Measurements from ENCODE around the gene RINL.

RINL gene

DNA sequence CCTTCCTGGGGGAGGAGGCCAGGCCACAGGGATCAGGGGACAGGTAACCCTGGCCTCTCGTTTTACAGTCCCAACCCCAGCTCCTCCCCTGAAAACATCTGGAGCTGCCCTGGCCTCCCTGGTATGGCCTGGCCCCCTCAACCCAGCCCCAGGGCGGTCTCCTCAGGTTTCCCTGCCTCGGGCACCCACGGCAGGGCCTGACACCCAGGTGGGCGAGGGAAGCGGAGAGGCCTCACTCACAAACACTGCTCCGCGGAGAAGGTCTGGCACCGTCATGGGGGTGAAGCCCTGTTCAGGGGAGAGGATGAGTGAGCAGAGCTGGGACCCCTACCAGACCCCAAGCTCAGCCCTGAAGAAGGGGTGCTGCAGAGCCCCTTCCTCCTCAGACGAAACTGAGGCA is 40.5 kb upstream of the RINL start:
- TF ChIP-seq ZFX (IDR thresholded peaks at IDR 0.05; ENCODE audit: borderline replicate concordance) (no peak), CTCF (IDR thresholded peaks at IDR 0.05) (no peak)
- no peak overlapping the region for H3K27ac ChIP-seq

GRCh38 chr19:38917921-38918491 is 39.9 kb upstream of the RINL start:
- TF ChIP-seq CTCF (IDR thresholded peaks at IDR 0.05) (no peak), ZFX (IDR thresholded peaks at IDR 0.05; ENCODE audit: borderline replicate concordance) (no peak)
- H3K27ac ChIP-seq = no peak overlapping the region

DNA sequence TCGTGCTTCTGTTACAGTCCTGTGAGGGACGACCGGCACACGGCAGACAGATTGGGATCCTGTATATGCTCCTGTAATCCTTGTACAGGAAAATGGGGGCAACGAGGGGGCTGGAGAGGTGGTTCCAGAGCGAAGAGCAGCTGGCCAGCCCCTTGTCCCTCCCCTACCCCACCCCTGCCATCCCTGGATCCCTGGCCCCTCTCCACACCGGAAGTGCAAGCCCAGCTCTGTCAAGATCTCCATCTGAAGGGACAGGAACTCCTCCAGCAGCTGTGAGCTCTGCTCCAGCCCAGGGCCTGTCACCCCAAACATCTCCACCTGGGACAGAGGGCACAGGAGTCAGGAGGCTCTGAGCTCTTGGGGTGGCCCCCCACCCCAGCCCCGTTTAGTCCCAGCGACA is 39.4 kb upstream of the RINL start:
- H3K27ac ChIP-seq = no peak overlapping the region
- TF ChIP-seq ZFX (IDR thresholded peaks at IDR 0.05; ENCODE audit: borderline replicate concordance) (no peak), CTCF (IDR thresholded peaks at IDR 0.05) (no peak)

- no peak overlapping the region for H3K27ac ChIP-seq
- no peak for TF ChIP-seq ZFX (IDR thresholded peaks at IDR 0.05; ENCODE audit: borderline replicate concordance)
- TF ChIP-seq CTCF (IDR thresholded peaks at IDR 0.05) = no peak
Observed at GRCh38 chr19:38915329-38916321, 37.5 kb upstream of the RINL start.

- no peak overlapping the region for H3K27ac ChIP-seq
- TF ChIP-seq ZFX (IDR thresholded peaks at IDR 0.05; ENCODE audit: borderline replicate concordance) = no peak
Observed at GRCh38 chr19:38913958-38914357, 35.9 kb upstream of the RINL start.

- TF ChIP-seq CTCF (IDR thresholded peaks at IDR 0.05) (no peak), ZFX (IDR thresholded peaks at IDR 0.05; ENCODE audit: borderline replicate concordance) (no peak)
- H3K27ac ChIP-seq = no peak overlapping the region
Observed at GRCh38 chr19:38912600-38913514, 34.8 kb upstream of the RINL start.

- no peak overlapping the region for H3K27ac ChIP-seq
- no peak for TF ChIP-seq ZFX (IDR thresholded peaks at IDR 0.05; ENCODE audit: borderline replicate concordance)
- no peak for TF ChIP-seq CTCF (IDR thresholded peaks at IDR 0.05)
Observed at GRCh38 chr19:38911388-38912001, 33.4 kb upstream of the RINL start.

Measured in 22Rv1 (cell line).